AG04450 (cell line): ENCODE results near the gene MAFG. TPM values are rescaled to one million over a fixed set of nuclear protein-coding genes. Genes with fewer than 3 reads are reported as not detected.

ENCODE experiments used
- CTCF ChIA-PET: fragments of 300-600, 350-600 bp; formaldehyde crosslinking; extraction: SDS; loops from one replicate; lab custom pipeline; 2022; ENCODE audit warnings: antibody characterized with exemption, inconsistent platforms; lab: Charles Lee
- POLR2A ChIA-PET: fragments of 350-600 bp; formaldehyde crosslinking; extraction: SDS; loops from one replicate; lab custom pipeline; 2021; ENCODE audit warnings: antibody characterized with exemption, inconsistent platforms; lab: Yijun Ruan, JAX
- DNase-seq: peaks from one replicate; pipeline ENCODE4 v3.0.0-alpha.2; 2011; ENCODE audit warnings: low read depth, low spot score
- H3K27ac ChIP-seq: one replicate; pipeline ENCODE4 v1.5.1; 2012; ENCODE audit warnings: low read depth, low read length, control low read depth
- H3K27me3 ChIP-seq: one replicate; pipeline ENCODE4 v1.6.0; 2012; ENCODE audit warnings: low read length; ENCODE audit not compliant: control insufficient read depth, insufficient read depth
- H3K4me3 ChIP-seq: 2 replicates; pipeline ENCODE4 v1.5.1; 2011; ENCODE audit warnings: mild to moderate bottlenecking, low read depth, low read length, control low read depth
- H3K9me3 ChIP-seq: 2 replicates; pipeline ENCODE4 v1.5.1; 2012; ENCODE audit warnings: low read length; ENCODE audit not compliant: control insufficient read depth, insufficient read depth
- polyA plus RNA-seq: library from polyadenylated mRNA; depleted of rRNA; stranded (reverse); fragments of >200 nt; gene quantifications from 2 replicates; pipeline ENCODE4 v1.2.3, GENCODE V29; 2011
- TF ChIP-seq, protein P1 (sequence below): IDR thresholded peaks from 2 replicates; pipeline ENCODE4 v1.5.1; 2011; ENCODE audit warnings: low read depth, low read length, control low read depth, inconsistent platforms

MAFG gene
- polyA plus RNA-seq, 1 experiment = 17.7 TPM

- ChIA-PET POLR2A (interaction anchor here (1.2 to 2.7 kb wide), 3 partner anchors 12 to 74 kb away, joined by 3 to 9 read pairs (median 4); partner anchors contain the start of gene PCYT2), CTCF (interaction anchor here (0.6 kb wide), 1 partner anchor 92 kb away, joined by 4 read pairs; no protein-coding TSS in a partner anchor)
- Histone ChIP-seq H3K9me3 (no peaks in the 10 kb centered on the region), H3K27ac (no peak overlapping the region), H3K27me3 (no peaks in the 10 kb centered on the region), H3K4me3 (peak overlapping the region; percentile 61)
- DNase-seq = no peak
- TF ChIP-seq, protein P1, sequence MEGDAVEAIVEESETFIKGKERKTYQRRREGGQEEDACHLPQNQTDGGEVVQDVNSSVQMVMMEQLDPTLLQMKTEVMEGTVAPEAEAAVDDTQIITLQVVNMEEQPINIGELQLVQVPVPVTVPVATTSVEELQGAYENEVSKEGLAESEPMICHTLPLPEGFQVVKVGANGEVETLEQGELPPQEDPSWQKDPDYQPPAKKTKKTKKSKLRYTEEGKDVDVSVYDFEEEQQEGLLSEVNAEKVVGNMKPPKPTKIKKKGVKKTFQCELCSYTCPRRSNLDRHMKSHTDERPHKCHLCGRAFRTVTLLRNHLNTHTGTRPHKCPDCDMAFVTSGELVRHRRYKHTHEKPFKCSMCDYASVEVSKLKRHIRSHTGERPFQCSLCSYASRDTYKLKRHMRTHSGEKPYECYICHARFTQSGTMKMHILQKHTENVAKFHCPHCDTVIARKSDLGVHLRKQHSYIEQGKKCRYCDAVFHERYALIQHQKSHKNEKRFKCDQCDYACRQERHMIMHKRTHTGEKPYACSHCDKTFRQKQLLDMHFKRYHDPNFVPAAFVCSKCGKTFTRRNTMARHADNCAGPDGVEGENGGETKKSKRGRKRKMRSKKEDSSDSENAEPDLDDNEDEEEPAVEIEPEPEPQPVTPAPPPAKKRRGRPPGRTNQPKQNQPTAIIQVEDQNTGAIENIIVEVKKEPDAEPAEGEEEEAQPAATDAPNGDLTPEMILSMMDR = no peak
These were observed 1.2 kb upstream of the MAFG start for GRCh38 chr17:81928544-81929252.

GRCh38 chr17:81927152-81927652, 333 bp downstream of the MAFG start:
- ChIA-PET CTCF (interaction anchor here (0.5 kb wide), 1 partner anchor 202 kb away, joined by 3 read pairs; no protein-coding TSS in a partner anchor), POLR2A (interaction anchor here (1.2 to 2.7 kb wide), 4 partner anchors 10 to 66 kb away, joined by 3 to 9 read pairs (median 5); partner anchors contain the start of genes P4HB and PCYT2)
- H3K9me3 ChIP-seq = no peaks in the 10 kb centered on the region; the same call in 1 of the 2 replicates
- peak overlapping the region; percentile 77 for H3K4me3 ChIP-seq
- H3K27ac ChIP-seq = peak overlapping the region; percentile 97
- no peak for DNase-seq
- H3K27me3 ChIP-seq = no peaks in the 10 kb centered on the region
- TF ChIP-seq, protein P1 = no peak

DNA sequence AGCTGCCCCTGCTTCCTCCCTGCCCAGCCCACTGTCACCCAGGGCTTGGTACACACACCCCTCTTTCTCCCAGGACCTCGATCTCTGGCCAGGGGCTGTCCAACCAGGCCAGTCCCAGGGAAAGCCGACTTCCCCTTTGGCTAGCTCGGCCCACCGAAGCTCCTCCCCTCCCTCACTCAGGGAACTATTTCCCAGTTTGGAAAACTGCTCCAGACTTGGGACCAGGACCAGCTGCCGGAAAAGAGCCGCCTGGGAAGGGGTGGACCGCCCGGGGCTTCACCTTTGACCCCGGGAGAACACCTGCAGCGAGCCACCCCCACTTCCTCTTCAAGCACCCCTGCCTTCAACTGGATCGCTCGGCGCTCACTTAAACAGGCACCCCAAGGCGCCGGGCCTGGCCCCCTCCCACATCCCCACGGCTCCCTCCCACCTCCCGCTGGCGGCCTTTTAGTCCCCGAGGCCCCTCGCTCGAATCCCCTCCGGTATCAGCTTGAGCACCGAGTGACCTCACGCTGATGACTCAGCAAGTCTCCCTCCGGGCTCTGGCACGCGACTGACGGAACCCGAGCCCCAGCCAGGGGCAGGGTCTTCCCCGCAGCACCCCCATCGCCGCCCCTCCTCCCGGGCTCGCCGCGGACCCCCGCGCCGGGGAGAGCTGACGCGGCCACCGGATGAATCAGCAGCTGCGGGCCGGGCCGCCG, 934 bp downstream of the MAFG start:
- no peaks in the 10 kb centered on the region; the same call in 1 of the 2 replicates for H3K9me3 ChIP-seq
- ChIA-PET CTCF (interaction anchor here (0.9 kb wide), 1 partner anchor 33 kb away, joined by 3 read pairs; no protein-coding TSS in a partner anchor), POLR2A (interaction anchor here (0.6 to 2.7 kb wide), 11 partner anchors 10 to 258 kb away, joined by 3 to 9 read pairs (median 3); partner anchors contain the start of genes DCXR, MCRIP1 and P4HB)
- TF ChIP-seq, protein P1 = no peak
- H3K27me3 ChIP-seq = no peaks in the 10 kb centered on the region
- DNase-seq = peak; percentile 50
- H3K27ac ChIP-seq = peak overlapping the region; percentile 97
- peak overlapping the region; percentile 77 for H3K4me3 ChIP-seq

DNA sequence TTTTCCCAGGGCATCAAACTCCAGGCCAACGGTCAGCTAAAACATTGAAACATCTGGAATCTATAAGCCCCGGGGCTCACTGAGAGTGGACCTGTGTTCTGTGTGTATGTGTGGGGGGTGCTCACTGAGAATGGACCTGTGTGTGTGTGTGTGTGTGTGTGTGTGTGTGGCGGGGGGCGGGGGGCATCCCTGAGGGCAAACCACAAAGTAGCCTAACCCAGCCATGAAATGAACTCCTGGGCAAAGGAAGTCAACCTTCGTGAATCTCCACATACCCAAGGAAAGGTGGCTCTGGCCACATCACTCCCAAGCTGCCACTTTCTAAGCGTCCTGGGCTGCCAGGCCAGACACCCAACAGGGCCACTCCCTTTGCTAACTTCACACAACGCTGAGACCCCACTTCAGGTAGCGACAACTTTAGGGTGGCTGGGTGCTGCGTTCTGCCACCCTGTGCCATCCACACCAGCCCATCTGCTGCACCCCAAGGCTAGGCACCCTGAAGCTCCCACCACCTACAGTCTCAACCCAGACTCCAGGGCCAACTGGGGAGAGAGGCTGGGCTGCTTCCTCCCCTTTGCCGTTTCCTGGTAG, 1.6 kb downstream of the MAFG start:
- peak overlapping the region; percentile 97 for H3K27ac ChIP-seq
- CTCF ChIA-PET = interaction anchor here (0.6 to 0.9 kb wide), 2 partner anchors 33 to 104 kb away, joined by 3 to 6 read pairs; no protein-coding TSS in a partner anchor
- no peaks in the 10 kb centered on the region for H3K27me3 ChIP-seq
- POLR2A ChIA-PET = interaction anchor here (0.6 to 2.7 kb wide), 11 partner anchors 9 to 1153 kb away, joined by 3 to 9 read pairs (median 4); partner anchors contain the start of genes DCXR, MCRIP1, METRNL and P4HB
- H3K4me3 ChIP-seq = peak overlapping the region; percentile 77
- H3K9me3 ChIP-seq = no peaks in the 10 kb centered on the region; the same call in 1 of the 2 replicates
- TF ChIP-seq, protein P1 = no peak
- no peak for DNase-seq
